Thyroid gland (tissue), 4 donors: Measurements from ENCODE around the gene SYT9. TPM values are rescaled to one million over a fixed set of nuclear protein-coding genes. Genes with fewer than 3 reads are reported as not detected.

Source experiments
- DNase-seq, 2 donors: peaks; one replicate each; pipeline ENCODE4 v3.0.0-alpha.2; 2019
- H3K27ac ChIP-seq, 3 donors: fragments of 200-600 bp; sonication (generic); 1 replicate in 2 of 3; 2 replicates in 1 of 3; pipeline ENCODE4 v1.5.1; 2016 to 2019; ENCODE audit warnings: mild to moderate bottlenecking in 1 of 3, moderate library complexity in 1 of 3
- H3K27me3 ChIP-seq: fragments of 200-600 bp; sonication (generic); one replicate; pipeline ENCODE4 v1.5.1; 2019
- H3K36me3 ChIP-seq, 2 donors: fragments of 200-600 bp; sonication (generic); one replicate each; pipeline ENCODE4 v1.5.1; 2016 to 2019
- H3K4me1 ChIP-seq, 2 donors: fragments of 200-600 bp; sonication (generic); one replicate each; pipeline ENCODE4 v1.5.1; 2017 to 2019
- H3K4me3 ChIP-seq, 3 donors: fragments of 200-600 bp; sonication (generic); replicated peaks in 1 of 3; 1 replicate in 2 of 3; 2 replicates in 1 of 3; pipeline ENCODE4 v1.5.1; 2016; ENCODE audit warnings: mild to moderate bottlenecking in 1 of 3
- H3K9me3 ChIP-seq: fragments of 200-600 bp; sonication (generic); one replicate; pipeline ENCODE4 v1.5.1; 2017
- POLR2A ChIP-seq, 2 donors: fragments of 450-650 bp; IDR thresholded peaks; one replicate each; pipeline ENCODE4 v1.6.1; 2017; ENCODE audit warnings: antibody characterized with exemption in 2 of 2, mild to moderate bottlenecking in 2 of 2, moderate library complexity in 1 of 2
- WGBS, 2 donors: methylation state at CpG; one replicate each; pipeline ENCODE4 v1.1.5; 2017; 5-methylcytosine and 5-hydroxymethylcytosine counted together
- intact Hi-C: fragments of 100-400 bp; cut with DNase I; formaldehyde crosslinking; loops from one replicate; pipeline ENCODE4 v1.15.1; 2023
- total RNA-seq, 4 donors: library from RNA; depleted of rRNA; stranded (reverse); fragments of >200 nt; gene quantifications; one replicate each; pipeline ENCODE4 v1.2.3, GENCODE V29; 2016
- TF ChIP-seq, protein P1 (sequence below), 6 experiments: fragments of 200-600 bp in 3 of 6; fragments of 450-650 bp in 3 of 6; sonication (generic) in 3 of 6; IDR thresholded peaks; one replicate each; pipeline ENCODE4 v1.5.1; 2016 to 2019; ENCODE audit warnings: antibody characterized with exemption in 6 of 6, mild to moderate bottlenecking in 2 of 6, inconsistent platforms in 1 of 6, moderate library complexity in 1 of 6

SYT9 gene
- total RNA-seq, 4 donors from 2014 or later, result 1.3 to 7.6 (median 4.2) TPM

GRCh38 chr11:7256943-7257342 lies 5.2 kb downstream of the SYT9 start:
- intact Hi-C loops, result no loop called here
- Histone ChIP-seq H3K36me3 (no peaks in the 10 kb centered on the region), H3K27me3 (no peaks in the 10 kb centered on the region), H3K4me1 (peaks cover 9% of the 10 kb centered on the region in 2 donors), H3K4me3 (no peak overlapping the region), H3K27ac (no peak overlapping the region), H3K9me3 (no peaks in the 10 kb centered on the region)
- no peak for DNase-seq
- 42 to 44% methylated on average over 2 of the region's 2 CpGs for WGBS, 2 donors
- TF ChIP-seq POLR2A (IDR thresholded peaks at IDR 0.05), result no peak
- TF ChIP-seq, protein P1, sequence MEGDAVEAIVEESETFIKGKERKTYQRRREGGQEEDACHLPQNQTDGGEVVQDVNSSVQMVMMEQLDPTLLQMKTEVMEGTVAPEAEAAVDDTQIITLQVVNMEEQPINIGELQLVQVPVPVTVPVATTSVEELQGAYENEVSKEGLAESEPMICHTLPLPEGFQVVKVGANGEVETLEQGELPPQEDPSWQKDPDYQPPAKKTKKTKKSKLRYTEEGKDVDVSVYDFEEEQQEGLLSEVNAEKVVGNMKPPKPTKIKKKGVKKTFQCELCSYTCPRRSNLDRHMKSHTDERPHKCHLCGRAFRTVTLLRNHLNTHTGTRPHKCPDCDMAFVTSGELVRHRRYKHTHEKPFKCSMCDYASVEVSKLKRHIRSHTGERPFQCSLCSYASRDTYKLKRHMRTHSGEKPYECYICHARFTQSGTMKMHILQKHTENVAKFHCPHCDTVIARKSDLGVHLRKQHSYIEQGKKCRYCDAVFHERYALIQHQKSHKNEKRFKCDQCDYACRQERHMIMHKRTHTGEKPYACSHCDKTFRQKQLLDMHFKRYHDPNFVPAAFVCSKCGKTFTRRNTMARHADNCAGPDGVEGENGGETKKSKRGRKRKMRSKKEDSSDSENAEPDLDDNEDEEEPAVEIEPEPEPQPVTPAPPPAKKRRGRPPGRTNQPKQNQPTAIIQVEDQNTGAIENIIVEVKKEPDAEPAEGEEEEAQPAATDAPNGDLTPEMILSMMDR (IDR thresholded peaks at IDR 0.05), result no peak

GRCh38 chr11:7257724-7258123 lies 6.0 kb downstream of the SYT9 start:
- no peak for TF ChIP-seq POLR2A (IDR thresholded peaks at IDR 0.05)
- TF ChIP-seq, protein P1 (IDR thresholded peaks at IDR 0.05), result no peak
- intact Hi-C loops, result no loop called here
- Histone ChIP-seq H3K4me3 (no peak overlapping the region), H3K27ac (no peak overlapping the region), H3K9me3 (no peaks in the 10 kb centered on the region), H3K4me1 (peaks cover 2 to 3% of the 10 kb centered on the region in 2 donors), H3K27me3 (no peaks in the 10 kb centered on the region), H3K36me3 (no peaks in the 10 kb centered on the region)
- DNase-seq, result no peak
- 69 to 70% methylated on average over 2 of the region's 2 CpGs for WGBS, 2 donors

GRCh38 chr11:7261578-7261977 lies 9.9 kb downstream of the SYT9 start:
- Histone ChIP-seq H3K9me3 (no peaks in the 10 kb centered on the region), H3K4me3 (no peak overlapping the region), H3K27ac (no peak overlapping the region), H3K27me3 (no peaks in the 10 kb centered on the region), H3K36me3 (no peaks in the 10 kb centered on the region), H3K4me1 (no peaks in the 10 kb centered on the region)
- WGBS, 2 donors, result 83 to 91% methylated on average over 5 of the region's 5 CpGs
- no peak for DNase-seq
- intact Hi-C loops, result no loop called here
- TF ChIP-seq POLR2A (IDR thresholded peaks at IDR 0.05), result no peak
- TF ChIP-seq, protein P1 (IDR thresholded peaks at IDR 0.05), result no peak

DNA sequence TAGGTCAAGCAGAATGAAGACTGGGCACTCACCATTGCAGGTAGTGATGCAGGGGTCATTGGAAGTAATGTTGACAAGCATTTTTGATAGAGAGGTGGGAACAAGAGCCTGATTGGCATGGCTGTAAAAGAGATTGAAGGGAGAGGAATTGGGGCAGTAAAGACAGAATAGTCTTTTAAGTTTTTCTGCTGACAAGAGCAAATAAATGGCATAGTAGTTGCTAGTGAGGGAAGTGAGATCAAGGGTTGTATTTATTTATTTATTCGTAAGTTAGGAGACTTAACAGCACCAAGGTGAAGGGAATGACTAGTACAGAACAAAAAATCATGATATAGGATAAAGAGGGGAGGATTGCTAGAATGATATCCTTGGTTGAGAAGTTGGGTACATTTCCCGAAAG lies 11.0 kb downstream of the SYT9 start:
- no peaks in the 10 kb centered on the region for H3K36me3 ChIP-seq
- 45 to 71% methylated on average over 2 of the region's 2 CpGs for WGBS, 2 donors
- intact Hi-C loops, result no loop called here
- H3K9me3 ChIP-seq, result no peaks in the 10 kb centered on the region
- TF ChIP-seq, protein P1 (IDR thresholded peaks at IDR 0.05), result no peak
- no peak for TF ChIP-seq POLR2A (IDR thresholded peaks at IDR 0.05)
- no peaks in the 10 kb centered on the region for H3K27me3 ChIP-seq
- no peak for DNase-seq
- no peak overlapping the region for H3K4me3 ChIP-seq
- no peak overlapping the region for H3K27ac ChIP-seq
- H3K4me1 ChIP-seq, result no peaks in the 10 kb centered on the region

DNA sequence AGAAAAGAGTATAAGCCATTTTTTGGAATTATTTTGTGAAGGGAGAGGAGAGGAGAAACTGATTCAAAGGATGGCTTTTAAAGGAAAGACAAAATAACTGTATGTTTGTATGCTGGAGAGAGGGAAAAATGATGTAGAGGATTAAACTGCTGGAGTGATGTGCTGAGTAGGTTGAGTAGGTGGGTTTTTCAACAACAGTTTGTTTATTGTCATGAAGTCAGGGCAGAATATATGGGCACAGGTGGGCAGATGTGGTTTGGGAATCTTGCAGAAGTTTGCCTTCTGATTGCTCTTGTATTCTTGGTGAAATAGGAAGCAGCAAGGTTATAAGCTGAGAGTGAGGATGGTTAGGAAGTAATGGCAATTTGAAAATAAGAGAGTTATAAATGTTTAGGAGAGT lies 12.1 kb downstream of the SYT9 start:
- H3K4me3 ChIP-seq, result no peak overlapping the region
- H3K36me3 ChIP-seq, result no peaks in the 10 kb centered on the region
- no peak for TF ChIP-seq POLR2A (IDR thresholded peaks at IDR 0.05)
- TF ChIP-seq, protein P1 (IDR thresholded peaks at IDR 0.05), result no peak
- no peaks in the 10 kb centered on the region for H3K27me3 ChIP-seq
- no peak for DNase-seq
- H3K27ac ChIP-seq, result no peak overlapping the region
- intact Hi-C loops, result no loop called here
- H3K9me3 ChIP-seq, result no peaks in the 10 kb centered on the region
- no peaks in the 10 kb centered on the region for H3K4me1 ChIP-seq
